Stimulated activated CD4-positive, alpha-beta T cell treated with anti-CD3 and anti-CD28 coated beads, Interleukin-12 subunit alpha, Interleukin-12 subunit beta, amount 100 ng/mL, for 48 hours (primary cell): Measurements from ENCODE around the gene MEIS3.

Experiments
- DNase-seq, 3 donors: peaks; one replicate each; pipeline ENCODE4 v3.0.0-alpha.2; 2020; ENCODE audit warnings: low read depth in 2 of 3, low spot score in 1 of 3

The MEIS3 gene

GRCh38 chr19:47435883-47436417, 16.6 kb upstream of the MEIS3 start:
- no peak for DNase-seq

- DNase-seq: no peak
These were observed 15.9 kb upstream of the MEIS3 start for GRCh38 chr19:47435196-47435595.

GRCh38 chr19:47434088-47434487, 14.8 kb upstream of the MEIS3 start:
- DNase-seq: no peak

GRCh38 chr19:47433121-47433520, 13.8 kb upstream of the MEIS3 start:
- no peak for DNase-seq

- DNase-seq: no peak
These were observed 13.2 kb upstream of the MEIS3 start for GRCh38 chr19:47432499-47432898.

- DNase-seq: no peak
These were observed 12.8 kb upstream of the MEIS3 start for GRCh38 chr19:47432091-47432490.

GRCh38 chr19:47430041-47430802, 10.9 kb upstream of the MEIS3 start:
- DNase-seq: peak in 1 of 3 donors; percentile 19

- DNase-seq: no peak
These were observed 9.9 kb upstream of the MEIS3 start for GRCh38 chr19:47429140-47429793.

GRCh38 chr19:47428177-47428894, 9.0 kb upstream of the MEIS3 start:
- DNase-seq: peak; percentile 83 to 87 (median 84)

GRCh38 chr19:47427241-47428176, 8.2 kb upstream of the MEIS3 start:
- peak; percentile 55 to 82 (median 59) for DNase-seq

- DNase-seq: no peak
These were observed 4.0 kb upstream of the MEIS3 start for GRCh38 chr19:47423203-47423882.

- DNase-seq: no peak
These were observed 3.3 kb upstream of the MEIS3 start for GRCh38 chr19:47422417-47423163.

- DNase-seq: no peak
These were observed 2.6 kb upstream of the MEIS3 start for GRCh38 chr19:47421844-47422395.

GRCh38 chr19:47421244-47421786, 2.0 kb upstream of the MEIS3 start:
- no peak for DNase-seq

- no peak for DNase-seq
These were observed 462 bp upstream of the MEIS3 start for GRCh38 chr19:47419789-47420188.

- no peak for DNase-seq
These were observed 666 bp downstream of the MEIS3 start for GRCh38 chr19:47418692-47419029.

- no peak for DNase-seq
These were observed 1.3 kb downstream of the MEIS3 start for GRCh38 chr19:47417746-47418691.
